ENCODE data around the gene ALLC. TPM values are rescaled to one million over a fixed set of nuclear protein-coding genes. Genes with fewer than 3 reads are reported as not detected.
"Not testable (repeated sequence)": the region's sequence is repeated elsewhere in the genome, so short reads cannot be mapped to it uniquely, and the experiment has no call there.

The ALLC gene
- not detected in 2 replicates for total RNA-seq (2014; rRNA removed; shearing (Covaris generic); ENCODE audit: low replicate concordance)

DNA sequence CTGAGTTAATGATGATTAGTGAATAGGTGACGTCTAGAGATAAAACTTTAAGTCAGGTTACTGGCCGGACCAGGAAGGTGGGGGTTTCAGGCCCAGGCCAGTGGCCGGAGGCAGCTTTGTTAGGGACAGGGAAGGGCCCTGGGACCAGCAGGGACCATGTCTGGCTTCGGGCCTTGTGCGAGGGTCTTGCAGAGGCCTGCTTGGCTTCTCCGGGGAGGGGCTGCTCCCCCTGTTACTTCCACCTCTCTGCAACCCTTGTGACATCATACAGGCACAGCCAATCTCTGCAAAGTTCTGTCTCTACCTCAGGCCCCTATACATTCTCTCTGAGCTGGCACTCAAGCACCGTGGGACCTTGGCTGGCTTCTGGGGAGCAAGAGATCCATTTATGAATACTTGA lies at the start of gene ALLC:
Gene ALLC (plus strand): TSS at position 320 of the 400 bp plus-strand sequence. CDS start 12,958 bp downstream, outside the sequence.
- no peaks in the 10 kb centered on the region for H3K9me3 ChIP-seq (ENCODE audit: low read length)
- peaks cover 4% of the 10 kb centered on the region for H3K4me1 ChIP-seq (ENCODE audit: low read length)
- peak within 1 kb of the TSS; percentile 24; the same call in 1 of the 2 replicates for H3K9ac ChIP-seq (ENCODE audit: low read length)
- H4K20me1 ChIP-seq (ENCODE audit: insufficient read depth, low read depth, low read length), result no peaks in the 10 kb centered on the region
- peak within 1 kb of the TSS; percentile 78; the same call in 1 of the 2 replicates for H2AFZ ChIP-seq (ENCODE audit: low read length)
- H3K27me3 ChIP-seq (ENCODE audit: low read length), result no peaks in the 10 kb centered on the region
- no peaks in the 10 kb centered on the region for H3K36me3 ChIP-seq (ENCODE audit: insufficient read depth, low read length)
- DNase-seq, result no peak
- H3K4me2 ChIP-seq (ENCODE audit: low read depth, low read length, poor library complexity, severe bottlenecking), result peak within 1 kb of the TSS; percentile 43
- H3K27ac ChIP-seq (ENCODE audit: low read length), result no peak within 1 kb of the TSS
- H3K79me2 ChIP-seq (ENCODE audit: low read length), result no peaks in the 10 kb centered on the region
- H3K9me2 ChIP-seq (replicated peaks; ENCODE audit: insufficient read depth, low read length), result no peaks in the 10 kb centered on the region
- no peak within 1 kb of the TSS for H3K4me3 ChIP-seq (ENCODE audit: low read length)

DNA sequence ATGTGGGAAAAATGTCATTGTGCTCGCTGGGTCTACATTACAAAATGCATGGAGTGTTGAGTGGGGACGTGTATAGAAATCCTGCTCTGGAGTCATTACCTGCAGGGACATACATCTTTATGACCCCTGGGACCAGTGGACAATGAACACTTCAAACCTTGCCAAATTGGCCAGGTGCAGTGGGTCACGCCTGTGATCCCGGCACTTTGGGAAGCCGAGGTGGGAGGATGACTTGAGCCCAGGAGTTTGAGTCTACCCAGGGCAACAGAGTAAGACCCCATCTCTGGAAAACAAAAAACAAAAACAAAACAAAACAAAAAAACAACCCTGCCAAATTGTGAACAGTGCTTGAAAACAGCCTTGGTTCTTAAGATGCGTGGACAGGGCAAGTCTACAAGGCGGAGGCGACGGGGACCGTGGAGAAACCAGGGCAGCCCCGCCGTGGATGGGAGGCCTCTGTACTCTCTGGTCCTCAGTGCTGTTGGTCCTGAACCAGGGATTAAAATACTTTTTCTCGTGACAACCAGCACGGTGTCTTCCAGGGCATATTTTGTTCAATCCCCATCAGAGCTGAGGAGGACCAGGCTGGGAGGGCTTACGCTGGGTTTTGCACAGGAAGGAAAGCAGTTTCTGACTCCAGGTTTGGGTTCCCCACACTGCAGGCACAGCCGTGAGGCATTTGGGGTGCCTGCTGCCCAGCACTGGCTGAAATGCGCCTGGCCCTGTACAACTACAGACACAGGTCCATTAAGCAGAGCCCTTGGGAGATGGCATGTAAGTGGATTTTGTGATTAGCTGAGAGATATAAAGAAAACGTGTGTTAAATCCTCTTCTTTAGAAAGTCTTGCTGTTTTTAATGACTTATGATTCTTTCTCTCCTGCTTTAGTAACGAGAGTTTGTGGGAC lies 49.4 kb upstream of the ALLC start:
- no peaks in the 10 kb centered on the region for H3K9me2 ChIP-seq (replicated peaks; ENCODE audit: insufficient read depth, low read length)
- H3K4me2 ChIP-seq (ENCODE audit: low read depth, low read length, poor library complexity, severe bottlenecking), result no peak overlapping the region
- H3K4me3 ChIP-seq (ENCODE audit: low read length), result no peak overlapping the region
- DNase-seq, result no peak
- H3K4me1 ChIP-seq (ENCODE audit: low read length), result peaks cover 18% of the 10 kb centered on the region
- no peak overlapping the region for H3K27ac ChIP-seq (ENCODE audit: low read length)
- no peaks in the 10 kb centered on the region for H4K20me1 ChIP-seq (ENCODE audit: insufficient read depth, low read depth, low read length)
- no peak overlapping the region for H3K9ac ChIP-seq (ENCODE audit: low read length)
- no peaks in the 10 kb centered on the region for H3K36me3 ChIP-seq (ENCODE audit: insufficient read depth, low read length)
- H2AFZ ChIP-seq (ENCODE audit: low read length), result peak overlapping the region; percentile 78; the same call in 1 of the 2 replicates
- no peaks in the 10 kb centered on the region for H3K9me3 ChIP-seq (ENCODE audit: low read length)
- H3K27me3 ChIP-seq (ENCODE audit: low read length), result no peaks in the 10 kb centered on the region
- no peaks in the 10 kb centered on the region for H3K79me2 ChIP-seq (ENCODE audit: low read length)

DNA sequence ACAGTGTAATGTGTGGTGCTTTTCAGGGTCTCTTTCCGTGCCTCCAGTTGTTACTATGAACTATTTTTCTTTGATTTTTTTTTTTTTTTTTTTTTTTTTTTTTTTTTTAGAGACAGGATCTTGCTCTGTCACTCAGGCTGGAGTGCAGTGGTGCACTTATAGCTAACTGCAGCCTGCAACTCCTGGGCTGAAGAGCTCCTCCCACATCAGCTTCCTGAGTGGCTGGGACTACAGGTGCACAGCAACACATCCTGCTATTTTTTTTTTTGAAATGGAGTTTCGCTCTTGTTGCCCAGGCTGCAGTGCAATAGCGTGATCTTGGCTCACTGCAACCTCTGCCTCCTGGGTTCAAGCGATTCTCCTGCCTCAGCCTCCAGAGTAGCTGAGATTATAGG lies 48.7 kb upstream of the ALLC start:
- DNase-seq, result not testable (repeated sequence)

DNA sequence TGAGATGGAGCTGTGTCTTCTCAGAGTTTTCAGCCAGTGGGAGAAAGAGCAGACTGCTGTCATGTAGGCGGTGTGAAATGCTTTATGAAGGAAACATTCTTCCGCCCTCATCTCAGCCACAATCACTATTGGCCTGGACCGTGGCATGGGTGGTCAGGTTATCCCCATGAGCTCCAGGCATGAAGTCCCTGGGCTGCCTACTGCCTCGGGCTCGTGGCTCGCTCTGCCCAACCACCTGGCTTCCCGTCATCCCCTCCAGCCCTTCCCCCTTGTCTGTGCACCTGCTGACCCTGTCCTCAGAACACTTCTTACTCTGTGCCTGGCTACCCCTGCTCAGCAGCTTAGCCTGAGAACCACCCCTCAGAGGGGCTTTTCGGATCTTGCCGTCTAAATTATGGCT lies 47.6 kb upstream of the ALLC start:
- Histone ChIP-seq H3K9ac (ENCODE audit: low read length) (no peak overlapping the region), H4K20me1 (ENCODE audit: insufficient read depth, low read depth, low read length) (no peaks in the 10 kb centered on the region), H3K36me3 (ENCODE audit: insufficient read depth, low read length) (no peaks in the 10 kb centered on the region), H3K27me3 (ENCODE audit: low read length) (no peaks in the 10 kb centered on the region), H3K4me3 (ENCODE audit: low read length) (no peak overlapping the region), H3K9me2 (replicated peaks; ENCODE audit: insufficient read depth, low read length) (no peaks in the 10 kb centered on the region), H2AFZ (ENCODE audit: low read length) (no peak overlapping the region), H3K27ac (ENCODE audit: low read length) (no peak overlapping the region), H3K4me2 (ENCODE audit: low read depth, low read length, poor library complexity, severe bottlenecking) (peak overlapping the region; percentile 38), H3K9me3 (ENCODE audit: low read length) (no peaks in the 10 kb centered on the region), H3K79me2 (ENCODE audit: low read length) (no peaks in the 10 kb centered on the region), H3K4me1 (ENCODE audit: low read length) (peaks cover 12% of the 10 kb centered on the region)
- no peak for DNase-seq

More for the DNA sequence above, 48.7 kb upstream of the ALLC start:
- not testable (repeated sequence) for H3K4me2 ChIP-seq (ENCODE audit: low read depth, low read length, poor library complexity, severe bottlenecking); H3K36me3 ChIP-seq (ENCODE audit: insufficient read depth, low read length); H3K9ac ChIP-seq (ENCODE audit: low read length); H3K4me3 ChIP-seq (ENCODE audit: low read length); H3K27ac ChIP-seq (ENCODE audit: low read length); H3K9me3 ChIP-seq (ENCODE audit: low read length); H4K20me1 ChIP-seq (ENCODE audit: insufficient read depth, low read depth, low read length); H2AFZ ChIP-seq (ENCODE audit: low read length); H3K79me2 ChIP-seq (ENCODE audit: low read length); H3K27me3 ChIP-seq (ENCODE audit: low read length); H3K9me2 ChIP-seq (replicated peaks; ENCODE audit: insufficient read depth, low read length)
- H3K4me1 ChIP-seq (ENCODE audit: low read length), result peaks cover 18% of the 10 kb centered on the region

DNA sequence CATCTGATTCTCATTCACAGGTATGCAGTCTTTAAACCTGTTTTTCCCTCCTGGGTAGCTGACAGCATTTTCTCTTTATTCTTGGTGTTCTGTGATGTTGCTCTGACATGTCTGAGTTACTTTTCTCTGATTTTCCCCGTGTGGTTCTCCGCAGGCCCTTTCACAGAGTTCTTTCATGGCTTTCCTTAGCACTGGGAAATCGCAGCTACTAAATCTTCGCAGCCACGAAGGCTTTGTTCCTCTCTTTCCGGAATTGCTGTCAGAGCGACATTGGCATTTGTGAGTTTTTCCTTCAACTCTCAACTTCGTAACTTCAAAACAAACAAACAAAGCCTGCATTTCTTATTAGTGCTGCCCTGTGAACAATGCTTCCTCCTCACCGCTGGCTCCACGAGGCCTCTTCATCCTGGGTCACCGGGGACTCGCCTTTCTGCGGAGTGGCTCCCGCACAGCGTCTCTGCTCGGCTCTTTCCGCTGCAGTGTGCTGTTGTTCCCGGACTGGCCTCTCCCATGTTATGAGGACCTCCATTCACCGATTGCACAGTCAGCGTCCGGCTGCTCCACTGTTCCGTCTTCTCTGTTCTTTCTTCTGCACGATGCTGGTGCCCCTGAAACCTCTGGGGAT lies 47.0 kb upstream of the ALLC start:
- no peak overlapping the region for H3K4me2 ChIP-seq (ENCODE audit: low read depth, low read length, poor library complexity, severe bottlenecking)
- no peak overlapping the region for H3K4me3 ChIP-seq (ENCODE audit: low read length)
- H3K4me1 ChIP-seq (ENCODE audit: low read length), result peaks cover 8% of the 10 kb centered on the region
- no peaks in the 10 kb centered on the region for H3K9me3 ChIP-seq (ENCODE audit: low read length)
- no peaks in the 10 kb centered on the region for H3K36me3 ChIP-seq (ENCODE audit: insufficient read depth, low read length)
- DNase-seq, result no peak
- H4K20me1 ChIP-seq (ENCODE audit: insufficient read depth, low read depth, low read length), result no peaks in the 10 kb centered on the region
- H3K9ac ChIP-seq (ENCODE audit: low read length), result no peak overlapping the region
- H2AFZ ChIP-seq (ENCODE audit: low read length), result no peak overlapping the region
- no peaks in the 10 kb centered on the region for H3K79me2 ChIP-seq (ENCODE audit: low read length)
- no peaks in the 10 kb centered on the region for H3K9me2 ChIP-seq (replicated peaks; ENCODE audit: insufficient read depth, low read length)
- no peak overlapping the region for H3K27ac ChIP-seq (ENCODE audit: low read length)
- no peaks in the 10 kb centered on the region for H3K27me3 ChIP-seq (ENCODE audit: low read length)

DNA sequence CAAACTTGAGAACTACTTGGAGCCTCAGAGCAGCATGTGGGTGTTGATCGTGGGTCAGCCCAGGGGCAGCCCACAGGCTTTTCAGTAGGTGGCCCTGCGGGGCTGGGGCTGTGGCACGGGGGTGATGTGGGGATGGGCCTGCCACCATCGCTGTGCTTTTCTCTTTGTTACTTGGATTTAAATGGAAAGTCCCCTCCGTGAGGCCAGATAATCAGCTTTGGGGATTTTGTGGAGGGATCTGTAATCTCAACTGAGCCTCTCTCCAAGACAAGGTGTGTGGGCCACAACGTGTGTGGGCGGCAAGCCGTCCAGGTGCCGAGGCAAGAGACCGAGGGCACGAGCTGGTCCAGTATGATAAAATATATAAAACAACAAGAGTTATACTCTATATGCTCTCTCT lies 46.4 kb upstream of the ALLC start:
- H2AFZ ChIP-seq (ENCODE audit: low read length), result no peak overlapping the region
- no peaks in the 10 kb centered on the region for H3K9me2 ChIP-seq (replicated peaks; ENCODE audit: insufficient read depth, low read length)
- peaks cover 8% of the 10 kb centered on the region for H3K4me1 ChIP-seq (ENCODE audit: low read length)
- H3K79me2 ChIP-seq (ENCODE audit: low read length), result no peaks in the 10 kb centered on the region
- H3K4me2 ChIP-seq (ENCODE audit: low read depth, low read length, poor library complexity, severe bottlenecking), result no peak overlapping the region
- H3K27ac ChIP-seq (ENCODE audit: low read length), result no peak overlapping the region
- no peak overlapping the region for H3K4me3 ChIP-seq (ENCODE audit: low read length)
- H4K20me1 ChIP-seq (ENCODE audit: insufficient read depth, low read depth, low read length), result no peaks in the 10 kb centered on the region
- DNase-seq, result no peak
- H3K36me3 ChIP-seq (ENCODE audit: insufficient read depth, low read length), result no peaks in the 10 kb centered on the region
- no peaks in the 10 kb centered on the region for H3K9me3 ChIP-seq (ENCODE audit: low read length)
- H3K9ac ChIP-seq (ENCODE audit: low read length), result no peak overlapping the region
- no peaks in the 10 kb centered on the region for H3K27me3 ChIP-seq (ENCODE audit: low read length)

DNA sequence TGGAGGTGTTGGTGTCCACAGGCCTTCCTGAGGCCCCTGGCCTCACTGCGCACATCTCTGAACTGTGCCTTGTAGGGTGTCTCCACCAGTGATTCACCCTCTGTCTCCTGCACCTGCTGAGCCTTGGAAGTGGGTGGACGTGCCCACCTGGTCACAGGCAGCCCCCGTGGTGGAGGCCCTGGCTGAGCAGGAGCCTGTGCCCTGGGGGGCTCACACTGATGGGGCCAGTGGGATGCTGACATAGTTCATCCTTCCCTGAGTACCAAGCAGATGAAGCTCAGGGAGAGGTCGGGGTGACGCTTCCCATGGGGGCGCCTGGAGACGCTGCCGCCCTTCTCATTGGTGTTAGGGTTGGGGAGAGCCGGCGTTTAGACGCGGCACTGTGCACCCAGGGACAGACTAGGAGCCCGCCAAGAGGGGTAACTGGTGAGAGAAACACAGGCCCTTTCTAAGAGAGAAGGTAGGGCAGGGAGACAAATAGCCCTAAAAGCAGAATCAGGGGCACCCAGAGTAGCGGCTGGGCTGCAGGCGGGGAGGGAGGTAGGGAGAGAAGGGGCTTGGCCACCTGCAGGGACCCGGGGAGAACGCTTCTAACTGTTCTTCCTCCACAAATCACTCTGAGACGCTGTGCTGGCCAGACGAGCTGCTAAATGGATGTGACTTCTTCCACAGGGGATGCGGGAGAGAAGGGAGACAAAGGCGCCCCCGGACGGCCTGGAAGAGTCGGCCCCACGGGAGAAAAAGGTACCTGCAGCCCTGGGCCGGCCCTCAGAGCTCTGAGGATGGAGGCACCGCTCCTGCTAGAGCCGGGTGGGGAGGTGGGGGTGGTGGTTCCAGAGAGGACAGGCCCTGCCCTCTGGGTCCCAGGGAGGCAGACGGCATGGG lies 45.1 kb upstream of the ALLC start:
- H2AFZ ChIP-seq (ENCODE audit: low read length), result no peak overlapping the region
- no peak overlapping the region for H3K27ac ChIP-seq (ENCODE audit: low read length)
- no peaks in the 10 kb centered on the region for H3K36me3 ChIP-seq (ENCODE audit: insufficient read depth, low read length)
- no peak overlapping the region for H3K4me3 ChIP-seq (ENCODE audit: low read length)
- H3K9me3 ChIP-seq (ENCODE audit: low read length), result no peaks in the 10 kb centered on the region
- H3K9me2 ChIP-seq (replicated peaks; ENCODE audit: insufficient read depth, low read length), result no peaks in the 10 kb centered on the region
- no peak overlapping the region for H3K4me2 ChIP-seq (ENCODE audit: low read depth, low read length, poor library complexity, severe bottlenecking)
- H4K20me1 ChIP-seq (ENCODE audit: insufficient read depth, low read depth, low read length), result no peaks in the 10 kb centered on the region
- no peaks in the 10 kb centered on the region for H3K27me3 ChIP-seq (ENCODE audit: low read length)
- H3K4me1 ChIP-seq (ENCODE audit: low read length), result peaks cover 8% of the 10 kb centered on the region
- no peak overlapping the region for H3K9ac ChIP-seq (ENCODE audit: low read length)
- no peak for DNase-seq
- no peaks in the 10 kb centered on the region for H3K79me2 ChIP-seq (ENCODE audit: low read length)

DNA sequence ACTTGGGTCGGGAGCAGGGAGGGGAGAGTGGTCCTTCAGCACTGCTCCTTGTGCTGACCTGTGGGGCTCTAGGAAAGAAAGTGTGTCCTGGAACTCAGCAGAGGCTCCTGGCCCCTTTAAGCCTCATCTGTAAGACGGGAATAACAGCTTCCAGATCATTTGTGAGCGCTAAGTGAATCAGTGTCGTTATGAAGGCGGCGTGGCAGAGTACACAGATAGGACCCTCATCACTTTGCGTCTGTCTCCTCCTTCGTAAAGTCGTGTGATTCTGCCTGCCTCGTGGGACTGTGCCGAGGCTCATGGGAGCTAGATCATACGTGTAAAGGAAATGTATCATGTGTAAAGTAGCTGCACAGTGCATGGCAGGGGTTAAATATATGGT lies 44.5 kb upstream of the ALLC start:
- no peak overlapping the region for H3K27ac ChIP-seq (ENCODE audit: low read length)

More for the DNA sequence above, 44.5 kb upstream of the ALLC start:
- no peak overlapping the region for H3K4me3 ChIP-seq (ENCODE audit: low read length)
- H3K9ac ChIP-seq (ENCODE audit: low read length), result no peak overlapping the region
- no peak for DNase-seq
- no peaks in the 10 kb centered on the region for H3K27me3 ChIP-seq (ENCODE audit: low read length)
- H2AFZ ChIP-seq (ENCODE audit: low read length), result no peak overlapping the region
- no peaks in the 10 kb centered on the region for H3K36me3 ChIP-seq (ENCODE audit: insufficient read depth, low read length)
- no peaks in the 10 kb centered on the region for H3K9me3 ChIP-seq (ENCODE audit: low read length)
- H3K4me1 ChIP-seq (ENCODE audit: low read length), result peaks cover 8% of the 10 kb centered on the region
- H3K79me2 ChIP-seq (ENCODE audit: low read length), result no peaks in the 10 kb centered on the region
- H4K20me1 ChIP-seq (ENCODE audit: insufficient read depth, low read depth, low read length), result no peaks in the 10 kb centered on the region
- no peaks in the 10 kb centered on the region for H3K9me2 ChIP-seq (replicated peaks; ENCODE audit: insufficient read depth, low read length)
- no peak overlapping the region for H3K4me2 ChIP-seq (ENCODE audit: low read depth, low read length, poor library complexity, severe bottlenecking)
